Heart right ventricle (tissue), 16 donors: ENCODE measurements around the gene IFITM2. TPM values are rescaled to one million over a fixed set of nuclear protein-coding genes. Genes with fewer than 3 reads are reported as not detected.

Experiments used
- ATAC-seq, 8 donors: fragments of 200-7000 bp; cut with Tn5 transposase; one replicate each; pipeline ENCODE4 v1.9.1; 2020; ENCODE audit warnings: mild to moderate bottlenecking in 8 of 8, moderate library complexity in 8 of 8, moderate number of reproducible peaks in 1 of 8
- DNase-seq, 2 donors: peaks; one replicate each; pipeline ENCODE4 v3.0.0-alpha.2; 2020
- H3K27ac ChIP-seq, 10 donors: fragments of 200-600 bp; sonication (generic) in 2 of 10; one replicate each; pipeline versions ENCODE4 v1.5.0 to v1.8.0; 2020 to 2022; ENCODE audit warnings: mild to moderate bottlenecking in 3 of 10
- H3K27me3 ChIP-seq, 7 donors: fragments of 200-600 bp; one replicate each; pipeline ENCODE4 v1.8.0; 2021 to 2022; ENCODE audit warnings: mild to moderate bottlenecking in 2 of 7
- H3K36me3 ChIP-seq, 9 donors: fragments of 200-600 bp; sonication (generic) in 1 of 9; one replicate each; pipeline versions ENCODE4 v1.5.0 to v1.8.0; 2020 to 2022; ENCODE audit warnings: mild to moderate bottlenecking in 2 of 9
- H3K4me1 ChIP-seq, 9 donors: fragments of 200-600 bp; sonication (generic) in 1 of 9; one replicate each; pipeline versions ENCODE4 v1.5.0 to v1.8.0; 2020 to 2022; ENCODE audit warnings: mild to moderate bottlenecking in 4 of 9
- H3K4me3 ChIP-seq, 10 donors: fragments of 200-600 bp; sonication (generic) in 2 of 10; one replicate each; pipeline versions ENCODE4 v1.5.0 to v1.8.0; 2020 to 2022; ENCODE audit warnings: mild to moderate bottlenecking in 7 of 10, moderate library complexity in 2 of 10
- H3K9me3 ChIP-seq, 11 donors: fragments of 200-600 bp in 10 of 11; sonication (generic) in 2 of 11; one replicate each; pipeline versions ENCODE4 v1.5.0 to v1.8.0; 2013 to 2022; ENCODE audit warnings: mild to moderate bottlenecking in 2 of 11, control low read depth in 1 of 11, moderate library complexity in 1 of 11
- WGBS, 2 donors: extraction: QIAGEN DNeasy Blood & Tissue Kit; methylation state at CpG; one replicate each; pipeline ENCODE4 v1.1.7; 2013; ENCODE audit warnings: inconsistent platforms in 1 of 2; 5-methylcytosine and 5-hydroxymethylcytosine counted together
- intact Hi-C, 10 donors: fragments of 100-400 bp; cut with DNase I; formaldehyde crosslinking; loops; one replicate each; pipeline versions ENCODE4 v1.11.1 to v1.14.2; 2022
- polyA plus RNA-seq, 2 donors: library from polyadenylated mRNA; stranded (reverse); fragments of 200-250 nt; gene quantifications; one replicate each; pipeline ENCODE4 v1.2.3, GENCODE V29; 2013
- total RNA-seq, 10 donors: library from RNA; stranded (reverse); fragmentation: NEBNext Ultra II Directional in 3 of 10; extraction: Animal tissue kit (Norgen Biotek cat#: 25700) in 3 of 10; gene quantifications; one replicate each; pipeline versions ENCODE4 v1.2.1 to v1.2.4, GENCODE V29; 2021 to 2023
- TF ChIP-seq, protein P1 (sequence below), 9 donors: fragments of 200-600 bp; sonication (generic) in 2 of 9; IDR thresholded peaks; one replicate each; pipeline versions ENCODE4 v1.5.0 to v1.8.0; 2021 to 2022; ENCODE audit warnings: antibody characterized with exemption in 9 of 9, mild to moderate bottlenecking in 5 of 9, moderate library complexity in 1 of 9
- donor health status: Arrhythmogenic right ventricular cardiomyopathy.
- donor health status: ischemic (EF 13 %, LVEDD 7.1; RV severe dilation, severe dysfunction).
- donor health status: healthy with polysubstance abuse.
- donor health status: DM: no; HTN: yes; CAD: no.
- donor health status: DM: no; HTN: no; CAD: no.
- donor health status: ischemic (EF 25% LVEDD 6.9; RV normal size, moderate dysfunction).
- donor health status: ischemic (EF 25% LVEDD 5.7; RV mildly dilated, moderate dysfunction).
- donor health status: healthy.
- donor health status: DM: yes; HTN: yes; CAD: no.
- donor health status: Ischemic cardiomyopathy.
- donor health status: ischemic (EF 35%, LVEDD 5.7; RV mildly dilated, moderate dysfunction).
- donor health status: nonischemic (EF 11% LVEDD 7.7; RV severe dilation, severe dysfunction).
- donor health status: DM: yes; HTN: yes; CAD: no.
- donor health status: PGD.
- donor health status: ischemic (EF 29% LVEDD 5.4; RV normal size, mild dysfunction).
- donor health status: nonischemic (EF 23%, LVEDD 6.1; RV moderate dilation, normal function).

IFITM2 gene
- total and polyA plus RNA-seq, 12 donors: 57.2 to 843 (median 163) TPM

DNA sequence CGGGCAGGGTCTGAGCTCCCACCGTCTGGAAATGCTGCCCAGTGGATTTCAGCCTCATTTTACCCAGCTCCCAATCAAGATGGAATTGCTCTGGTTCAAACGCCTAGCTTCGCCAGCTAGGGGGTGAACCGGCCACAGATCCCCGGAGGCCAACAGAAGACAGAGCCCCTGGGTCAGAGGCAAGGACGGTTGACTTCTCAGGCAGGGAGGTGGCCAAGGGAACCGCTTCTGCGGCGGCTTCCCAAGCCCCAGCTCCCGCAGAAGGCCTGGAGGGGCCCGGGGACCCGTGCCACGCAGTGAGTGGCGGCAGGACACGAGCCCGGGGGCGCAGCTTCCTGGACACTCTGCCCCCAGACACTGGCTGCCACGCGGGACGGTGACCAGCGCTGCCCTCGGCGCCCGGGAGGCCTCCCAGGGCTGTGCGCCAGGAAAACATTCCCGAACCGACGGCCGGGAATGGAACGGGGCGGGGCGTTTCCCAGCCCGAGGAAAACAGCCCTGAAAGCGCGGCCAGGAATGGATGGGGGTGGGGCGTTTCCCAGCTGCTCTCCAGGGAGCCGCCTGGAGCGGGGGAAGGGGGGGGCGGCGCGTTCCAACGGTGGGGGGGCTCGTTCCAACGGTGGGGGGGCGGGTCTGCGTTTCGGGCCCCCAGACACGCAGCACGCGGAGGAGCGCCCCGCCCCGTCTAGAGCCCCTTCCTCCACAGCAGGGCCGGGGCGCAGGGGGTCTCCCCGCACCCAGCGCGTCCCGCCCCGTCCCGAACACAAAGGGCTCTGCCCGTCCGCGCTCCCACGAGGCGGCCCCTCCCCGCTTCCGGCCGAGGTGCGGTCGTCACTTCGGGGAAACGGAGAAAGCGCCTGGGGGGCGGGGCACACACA is 48.2 kb downstream of the IFITM2 start:
- no peaks in the 10 kb centered on the region for H3K27me3 ChIP-seq
- WGBS, 2 donors: 4 to 6% methylated on average over 66 to 69 of the region's 76 CpGs
- H3K9me3 ChIP-seq: peaks cover 0 to 6% (median 0%) of the 10 kb centered on the region in 11 donors
- H3K36me3 ChIP-seq: no peaks in the 10 kb centered on the region
- H3K4me1 ChIP-seq: peaks cover 5 to 45% (median 35%) of the 10 kb centered on the region in 9 donors
- peak; percentile 95 to 97 for DNase-seq
- H3K4me3 ChIP-seq: peak overlapping the region in 9 of 10 donors; percentile 28 to 52 (median 47)
- intact Hi-C loops: loop anchor here in 9 of 10 donors (2.0 to 10.0 kb wide), 11 partner anchors 41 to 159 kb away; partner anchors contain the start of genes BET1L (in 4 of the 9), RIC8A (in 4 of the 9), IFITM2 (in 2 of the 9) and IFITM1 (in 1 of the 9)
- TF ChIP-seq, protein P1, sequence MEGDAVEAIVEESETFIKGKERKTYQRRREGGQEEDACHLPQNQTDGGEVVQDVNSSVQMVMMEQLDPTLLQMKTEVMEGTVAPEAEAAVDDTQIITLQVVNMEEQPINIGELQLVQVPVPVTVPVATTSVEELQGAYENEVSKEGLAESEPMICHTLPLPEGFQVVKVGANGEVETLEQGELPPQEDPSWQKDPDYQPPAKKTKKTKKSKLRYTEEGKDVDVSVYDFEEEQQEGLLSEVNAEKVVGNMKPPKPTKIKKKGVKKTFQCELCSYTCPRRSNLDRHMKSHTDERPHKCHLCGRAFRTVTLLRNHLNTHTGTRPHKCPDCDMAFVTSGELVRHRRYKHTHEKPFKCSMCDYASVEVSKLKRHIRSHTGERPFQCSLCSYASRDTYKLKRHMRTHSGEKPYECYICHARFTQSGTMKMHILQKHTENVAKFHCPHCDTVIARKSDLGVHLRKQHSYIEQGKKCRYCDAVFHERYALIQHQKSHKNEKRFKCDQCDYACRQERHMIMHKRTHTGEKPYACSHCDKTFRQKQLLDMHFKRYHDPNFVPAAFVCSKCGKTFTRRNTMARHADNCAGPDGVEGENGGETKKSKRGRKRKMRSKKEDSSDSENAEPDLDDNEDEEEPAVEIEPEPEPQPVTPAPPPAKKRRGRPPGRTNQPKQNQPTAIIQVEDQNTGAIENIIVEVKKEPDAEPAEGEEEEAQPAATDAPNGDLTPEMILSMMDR (IDR thresholded peaks at IDR 0.05): no peak
- peak; percentile 86 to 95 (median 92) for ATAC-seq
- H3K27ac ChIP-seq: peak overlapping the region; percentile 93 to 100 (median 98)

DNA sequence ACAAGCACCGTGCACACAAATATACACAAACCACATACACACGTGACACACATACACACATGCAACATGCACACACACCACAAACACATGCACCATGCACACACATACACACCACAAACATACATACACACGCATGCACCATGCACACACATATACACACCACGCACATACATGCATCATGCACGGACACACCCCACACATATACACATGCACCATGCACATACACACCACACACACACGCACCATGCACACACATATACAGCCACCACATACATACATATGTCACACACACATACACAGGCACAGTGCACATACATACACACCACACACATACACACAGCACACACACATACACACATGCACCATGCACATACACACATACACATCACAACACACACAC is 49.0 kb downstream of the IFITM2 start:
- DNase-seq (no peak), ATAC-seq (no peak)
- H3K4me3 ChIP-seq: no peak overlapping the region
- no peaks in the 10 kb centered on the region for H3K36me3 ChIP-seq
- peaks cover 0 to 14% (median 0%) of the 10 kb centered on the region in 11 donors for H3K9me3 ChIP-seq
- H3K27me3 ChIP-seq: no peaks in the 10 kb centered on the region
- intact Hi-C loops: loop anchor here in 8 of 10 donors (5.0 to 10.0 kb wide), 8 partner anchors 49 to 159 kb away; partner anchors contain the start of genes BET1L (in 4 of the 8), RIC8A (in 4 of the 8) and IFITM2 (in 2 of the 8)
- peaks cover 5 to 40% (median 35%) of the 10 kb centered on the region in 9 donors for H3K4me1 ChIP-seq
- WGBS, 2 donors: 79 to 87% methylated on average over 6 of the region's 6 CpGs
- H3K27ac ChIP-seq: no peak overlapping the region
- TF ChIP-seq, protein P1 (IDR thresholded peaks at IDR 0.05): no peak

DNA sequence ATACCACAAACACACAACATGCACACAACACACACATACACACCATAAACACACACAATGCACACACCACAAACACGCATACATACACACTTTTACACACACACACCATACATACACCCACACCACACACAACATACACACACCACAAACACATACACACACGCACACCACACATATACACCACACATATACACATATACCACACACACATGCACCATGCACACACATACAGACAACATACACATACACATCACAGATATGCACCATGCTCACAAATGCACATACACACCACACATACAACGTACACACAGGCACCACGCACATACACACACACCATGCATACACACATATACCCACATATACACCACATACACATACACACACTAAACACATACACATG is 50.0 kb downstream of the IFITM2 start:
- no peaks in the 10 kb centered on the region for H3K27me3 ChIP-seq
- peaks cover 5 to 36% (median 31%) of the 10 kb centered on the region in 9 donors for H3K4me1 ChIP-seq
- H3K36me3 ChIP-seq: no peaks in the 10 kb centered on the region
- TF ChIP-seq, protein P1 (IDR thresholded peaks at IDR 0.05): no peak
- H3K9me3 ChIP-seq: peaks cover 0 to 16% (median 0%) of the 10 kb centered on the region in 11 donors
- WGBS, 2 donors: 97% methylated on average over 4 of the region's 4 CpGs
- intact Hi-C loops: loop anchor here in 8 of 10 donors (5.0 to 10.0 kb wide), 8 partner anchors 50 to 160 kb away; partner anchors contain the start of genes BET1L (in 4 of the 8), RIC8A (in 4 of the 8) and IFITM2 (in 2 of the 8)
- no peak for DNase-seq
- ATAC-seq: no peak
- H3K4me3 ChIP-seq: no peak overlapping the region
- H3K27ac ChIP-seq: no peak overlapping the region

DNA sequence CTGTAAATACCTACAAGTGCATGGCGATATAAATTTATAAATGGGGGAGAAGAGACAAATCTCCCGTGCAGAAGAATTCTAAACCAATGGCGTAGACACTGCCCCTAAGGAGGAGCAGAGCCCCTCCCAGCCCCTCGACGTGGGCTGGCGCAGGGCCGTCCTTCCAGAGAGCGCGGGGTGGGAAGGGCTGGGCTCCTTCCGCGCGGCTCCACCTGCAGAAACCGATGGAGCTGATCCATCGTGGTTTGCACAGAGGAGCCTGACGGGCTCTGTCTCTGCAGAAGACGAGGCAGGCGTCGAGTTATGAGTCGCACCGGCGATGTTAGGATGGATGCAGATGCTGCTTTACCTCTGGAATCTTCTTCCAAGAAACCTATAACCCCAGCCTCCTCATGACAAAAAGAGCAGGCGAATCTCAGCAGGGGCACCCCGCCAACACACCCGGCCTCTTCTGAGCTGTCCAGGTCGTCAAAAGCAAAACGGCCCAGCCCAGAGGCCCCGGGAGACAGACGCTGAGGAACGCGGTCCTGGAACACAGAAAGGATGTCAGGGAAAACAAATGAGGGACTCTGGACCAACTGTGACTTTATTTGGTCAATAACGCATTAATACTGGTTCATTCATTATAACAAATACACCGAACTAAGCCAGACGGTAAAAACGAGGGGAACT is 50.6 kb downstream of the IFITM2 start:
- peaks cover 5 to 29% (median 24%) of the 10 kb centered on the region in 9 donors for H3K4me1 ChIP-seq
- intact Hi-C loops: loop anchor here in 8 of 10 donors (5.0 to 10.0 kb wide), 8 partner anchors 51 to 161 kb away; partner anchors contain the start of genes BET1L (in 4 of the 8), RIC8A (in 4 of the 8) and IFITM2 (in 2 of the 8)
- H3K27ac ChIP-seq: no peak overlapping the region
- no peak overlapping the region for H3K4me3 ChIP-seq
- H3K36me3 ChIP-seq: no peaks in the 10 kb centered on the region
- WGBS, 2 donors: 58 to 68% methylated on average over 34 of the region's 34 CpGs
- H3K9me3 ChIP-seq: peaks cover 0 to 16% (median 0%) of the 10 kb centered on the region in 11 donors
- ATAC-seq (no peak), DNase-seq (no peak)
- no peaks in the 10 kb centered on the region for H3K27me3 ChIP-seq
- TF ChIP-seq, protein P1 (IDR thresholded peaks at IDR 0.05): no peak
